ENCODE results near the gene AK9. TPM values are rescaled to one million over a fixed set of nuclear protein-coding genes. Genes with fewer than 3 reads are reported as not detected.
A peak's percentile ranks its signal among the peaks of the same experiment; 100 is the strongest.

The AK9 gene
- total RNA-seq, 1 donor from 2014 or later: 8.2 TPM

DNA sequence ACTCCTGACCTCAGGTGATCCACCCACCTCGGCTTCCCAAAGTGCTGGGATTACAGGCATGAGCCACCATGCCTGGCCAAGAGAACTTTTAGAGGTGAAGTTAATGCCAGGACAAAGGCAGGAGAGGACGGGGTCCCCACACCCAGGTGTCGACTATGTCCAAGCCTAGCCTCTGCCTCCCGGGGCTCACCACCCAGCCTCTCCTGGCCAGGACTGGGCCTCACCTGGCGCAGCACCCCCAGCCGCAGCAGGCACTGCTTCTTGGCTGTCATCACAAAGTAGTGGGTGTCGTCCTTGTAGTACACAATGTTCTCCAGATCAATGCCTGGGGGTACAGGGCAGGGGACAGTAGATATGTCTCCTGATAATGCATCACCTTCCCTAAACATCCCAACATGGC lies 239.6 kb downstream of the AK9 start:
- no peak for DNase-seq (ENCODE audit: low spot score)
- peaks cover 10% of the 10 kb centered on the region for H3K4me1 Mint-ChIP-seq
- no peaks in the 10 kb centered on the region for H3K9me3 Mint-ChIP-seq
- peaks cover 7% of the 10 kb centered on the region for H3K27me3 Mint-ChIP-seq (ENCODE audit: insufficient read depth, low read depth)
- H3K27ac Mint-ChIP-seq: no peak overlapping the region
- Histone ChIP-seq H3K36me3 (no peaks in the 10 kb centered on the region), H4K20me1 (ENCODE audit: low read depth) (peaks cover 4% of the 10 kb centered on the region), H3K79me2 (ENCODE audit: low read depth) (peaks cover 18% of the 10 kb centered on the region), H2AFZ (replicated peaks) (no peak overlapping the region), H3K4me2 (no peak overlapping the region), H3K27me3 (no peaks in the 10 kb centered on the region), H3K9me3 (ENCODE audit: low read depth) (no peaks in the 10 kb centered on the region), H3K4me1 (peaks cover 8% of the 10 kb centered on the region), H3K4me3 (no peak overlapping the region), H3F3A (ENCODE audit: low read depth) (peaks cover 21% of the 10 kb centered on the region), H3K27ac (no peak overlapping the region), H3K9ac (no peak overlapping the region)
- TF ChIP-seq EZH2 (IDR thresholded peaks at IDR 0.05) (no peak), EZH2phosphoT487 (IDR thresholded peaks at IDR 0.05) (no peak)
- TF ChIP-seq, protein P1, sequence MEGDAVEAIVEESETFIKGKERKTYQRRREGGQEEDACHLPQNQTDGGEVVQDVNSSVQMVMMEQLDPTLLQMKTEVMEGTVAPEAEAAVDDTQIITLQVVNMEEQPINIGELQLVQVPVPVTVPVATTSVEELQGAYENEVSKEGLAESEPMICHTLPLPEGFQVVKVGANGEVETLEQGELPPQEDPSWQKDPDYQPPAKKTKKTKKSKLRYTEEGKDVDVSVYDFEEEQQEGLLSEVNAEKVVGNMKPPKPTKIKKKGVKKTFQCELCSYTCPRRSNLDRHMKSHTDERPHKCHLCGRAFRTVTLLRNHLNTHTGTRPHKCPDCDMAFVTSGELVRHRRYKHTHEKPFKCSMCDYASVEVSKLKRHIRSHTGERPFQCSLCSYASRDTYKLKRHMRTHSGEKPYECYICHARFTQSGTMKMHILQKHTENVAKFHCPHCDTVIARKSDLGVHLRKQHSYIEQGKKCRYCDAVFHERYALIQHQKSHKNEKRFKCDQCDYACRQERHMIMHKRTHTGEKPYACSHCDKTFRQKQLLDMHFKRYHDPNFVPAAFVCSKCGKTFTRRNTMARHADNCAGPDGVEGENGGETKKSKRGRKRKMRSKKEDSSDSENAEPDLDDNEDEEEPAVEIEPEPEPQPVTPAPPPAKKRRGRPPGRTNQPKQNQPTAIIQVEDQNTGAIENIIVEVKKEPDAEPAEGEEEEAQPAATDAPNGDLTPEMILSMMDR (IDR thresholded peaks at IDR 0.05): no peak
- H3K36me3 Mint-ChIP-seq: peaks cover 7% of the 10 kb centered on the region
- no peak overlapping the region for H3K4me3 Mint-ChIP-seq

DNA sequence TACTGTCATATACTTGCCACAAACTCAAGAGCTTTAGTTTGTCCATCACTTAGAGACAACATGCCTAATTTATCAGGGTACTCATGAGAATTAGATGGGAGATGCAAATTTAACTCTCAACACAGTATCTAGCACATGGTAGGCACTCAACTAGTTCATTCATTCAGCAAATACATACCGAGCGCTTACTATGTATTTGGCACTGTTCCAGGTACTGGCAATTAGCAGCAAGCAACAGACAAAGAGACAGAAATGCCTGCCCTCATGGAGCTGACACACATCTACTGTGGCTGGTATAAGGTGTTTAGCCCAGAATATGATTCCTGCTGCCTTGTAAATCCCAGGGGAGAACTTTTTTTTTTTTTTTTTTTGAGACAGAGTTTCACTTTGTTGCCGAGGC lies 240.2 kb downstream of the AK9 start:
- H3K27me3 Mint-ChIP-seq (ENCODE audit: insufficient read depth, low read depth): peaks cover 6% of the 10 kb centered on the region
- H3K36me3 ChIP-seq: no peaks in the 10 kb centered on the region
- H3K79me2 ChIP-seq (ENCODE audit: low read depth): peaks cover 16% of the 10 kb centered on the region
- H3K36me3 Mint-ChIP-seq: peaks cover 11% of the 10 kb centered on the region
- H3K9me3 Mint-ChIP-seq: no peaks in the 10 kb centered on the region
- H3K4me3 Mint-ChIP-seq: no peak overlapping the region
- no peak overlapping the region for H3K4me2 ChIP-seq
- no peak overlapping the region for H3K9ac ChIP-seq
- DNase-seq (ENCODE audit: low spot score): no peak
- no peaks in the 10 kb centered on the region for H3K9me3 ChIP-seq (ENCODE audit: low read depth)
- no peak overlapping the region for H3K4me3 ChIP-seq
- H2AFZ ChIP-seq (replicated peaks): no peak overlapping the region
- H3K4me1 Mint-ChIP-seq: peaks cover 8% of the 10 kb centered on the region
- H3K27ac ChIP-seq: no peak overlapping the region
- H3K27ac Mint-ChIP-seq: no peak overlapping the region
- no peaks in the 10 kb centered on the region for H3K27me3 ChIP-seq
- H4K20me1 ChIP-seq (ENCODE audit: low read depth): peaks cover 4% of the 10 kb centered on the region
- H3F3A ChIP-seq (ENCODE audit: low read depth): peaks cover 15% of the 10 kb centered on the region
- peaks cover 8% of the 10 kb centered on the region for H3K4me1 ChIP-seq
- TF ChIP-seq, protein P1 (IDR thresholded peaks at IDR 0.05): no peak
- no peak for TF ChIP-seq EZH2phosphoT487 (IDR thresholded peaks at IDR 0.05)
- no peak for TF ChIP-seq EZH2 (IDR thresholded peaks at IDR 0.05)

DNA sequence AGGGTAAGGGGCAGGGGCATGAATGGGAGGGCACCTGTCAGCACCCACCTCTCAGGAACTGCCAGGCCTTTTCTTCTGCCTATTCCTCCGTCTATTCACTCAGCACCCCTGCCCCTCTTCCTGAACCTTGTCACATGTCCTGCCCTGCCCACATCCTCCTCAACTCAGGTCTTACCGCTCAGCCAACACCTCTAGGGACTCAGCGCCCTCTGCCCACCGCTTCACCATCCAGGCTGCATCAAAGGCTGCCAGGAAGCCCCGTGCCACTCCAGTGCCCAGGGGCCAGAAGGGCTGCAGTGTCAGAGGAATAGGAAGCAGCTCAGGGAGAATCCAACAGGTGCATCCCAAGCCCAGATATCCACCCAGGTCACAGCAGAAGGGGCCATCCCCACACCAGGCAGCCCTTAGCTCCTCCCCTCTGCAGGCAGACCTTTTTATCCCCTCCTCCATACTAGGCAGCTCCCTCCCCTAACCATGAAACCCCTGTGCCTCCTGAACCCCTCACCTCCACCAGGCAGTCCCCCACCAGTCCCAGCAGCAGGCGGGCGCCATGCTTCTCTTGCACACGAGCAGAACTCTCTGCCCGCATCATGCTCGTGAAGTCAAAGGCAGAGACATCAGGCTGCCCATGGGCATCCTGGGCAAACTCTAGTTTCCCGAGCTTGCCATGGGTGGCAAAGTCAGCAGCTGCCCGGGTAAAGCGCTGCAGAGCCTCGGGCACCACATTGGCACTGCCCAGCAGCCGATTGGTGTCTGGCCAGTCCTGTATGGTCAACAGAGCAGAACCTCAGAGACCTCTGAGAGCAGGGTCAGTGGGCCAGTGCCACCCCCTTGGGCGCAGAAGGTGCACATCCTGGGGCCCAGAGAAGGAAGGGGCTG lies 241.0 kb downstream of the AK9 start:
- Histone ChIP-seq H2AFZ (replicated peaks) (no peak overlapping the region), H3K79me2 (ENCODE audit: low read depth) (peaks cover 14% of the 10 kb centered on the region), H3K9me3 (ENCODE audit: low read depth) (no peaks in the 10 kb centered on the region), H4K20me1 (ENCODE audit: low read depth) (peaks cover 4% of the 10 kb centered on the region), H3K27ac (no peak overlapping the region), H3K36me3 (no peaks in the 10 kb centered on the region), H3K4me3 (no peak overlapping the region), H3K27me3 (no peaks in the 10 kb centered on the region), H3K4me1 (peaks cover 8% of the 10 kb centered on the region), H3F3A (ENCODE audit: low read depth) (peaks cover 10% of the 10 kb centered on the region), H3K4me2 (no peak overlapping the region), H3K9ac (no peak overlapping the region)
- Mint-ChIP-seq H3K9me3 (no peaks in the 10 kb centered on the region), H3K4me3 (peak overlapping the region; percentile 48), H3K27ac (no peak overlapping the region), H3K4me1 (peaks cover 7% of the 10 kb centered on the region), H3K36me3 (peaks cover 17% of the 10 kb centered on the region), H3K27me3 (ENCODE audit: insufficient read depth, low read depth) (peaks cover 6% of the 10 kb centered on the region)
- no peak for DNase-seq (ENCODE audit: low spot score)
- TF ChIP-seq, protein P1 (IDR thresholded peaks at IDR 0.05): no peak
- no peak for TF ChIP-seq EZH2phosphoT487 (IDR thresholded peaks at IDR 0.05)
- no peak for TF ChIP-seq EZH2 (IDR thresholded peaks at IDR 0.05)

All from neural progenitor cell (in vitro differentiated cells).